DND-41 (cell line): ENCODE results near the gene PIGC.

Experiments
- ATAC-seq: fragments of 200-7000 bp; cut with Tn5 transposase; 3 replicates; pipeline ENCODE4 v1.9.1; 2021; ENCODE audit warnings: low read depth; ENCODE audit not compliant: insufficient read depth
- DNase-seq: peaks from one replicate; pipeline ENCODE4 v3.0.0-alpha.2; 2020
- H2AFZ ChIP-seq: 2 replicates; pipeline ENCODE4 v1.6.0; 2012; ENCODE audit warnings: low read depth, low read length
- H3K27ac ChIP-seq: 2 replicates; pipeline ENCODE4 v1.5.1; 2012; ENCODE audit warnings: low read length, inconsistent platforms
- H3K27me3 ChIP-seq: fragments of 200-600 bp; sonication (generic); 2 replicates; pipeline ENCODE4 v1.6.0; 2012; ENCODE audit warnings: low read length, mild to moderate bottlenecking, inconsistent platforms; ENCODE audit not compliant: insufficient read depth, poor library complexity
- H3K36me3 ChIP-seq: 2 replicates; pipeline ENCODE4 v1.5.1; 2012; ENCODE audit warnings: low read length, inconsistent platforms; ENCODE audit not compliant: insufficient read depth
- H3K4me1 ChIP-seq: 2 replicates; pipeline ENCODE4 v1.5.1; 2012; ENCODE audit warnings: mild to moderate bottlenecking, low read length; ENCODE audit not compliant: insufficient read depth
- H3K4me2 ChIP-seq: 2 replicates; pipeline ENCODE4 v1.6.0; 2012; ENCODE audit warnings: mild to moderate bottlenecking, moderate library complexity, low read length, inconsistent platforms; ENCODE audit not compliant: insufficient read depth
- H3K4me3 ChIP-seq, 2 experiments: fragments of 200-600 bp in 1 of 2; shearing (Covaris generic) in 1 of 2; 2 replicates each; pipeline ENCODE4 v1.5.1; 2012 to 2016; ENCODE audit warnings: inconsistent platforms in 2 of 2, low read length in 2 of 2, mild to moderate bottlenecking in 2 of 2, low read depth in 1 of 2, moderate library complexity in 1 of 2
- H3K79me2 ChIP-seq: 2 replicates; pipeline ENCODE4 v1.6.0; 2012; ENCODE audit warnings: low read length, inconsistent platforms; ENCODE audit not compliant: insufficient read depth
- H3K9ac ChIP-seq: 2 replicates; pipeline ENCODE4 v1.6.0; 2012; ENCODE audit warnings: low read depth, mild to moderate bottlenecking, inconsistent platforms, low read length, moderate library complexity
- H3K9me3 ChIP-seq: 2 replicates; pipeline ENCODE4 v1.5.1; 2012; ENCODE audit warnings: low read length, moderate library complexity, mild to moderate bottlenecking, inconsistent platforms; ENCODE audit not compliant: insufficient read depth, severe bottlenecking
- H4K20me1 ChIP-seq: 2 replicates; pipeline ENCODE4 v1.6.0; 2012; ENCODE audit warnings: low read length; ENCODE audit not compliant: insufficient read depth
- EZH2 ChIP-seq: IDR thresholded peaks from 3 replicates; pipeline ENCODE4 v1.6.1; 2012; ENCODE audit warnings: borderline replicate concordance, low read depth, mild to moderate bottlenecking, moderate library complexity, low read length, inconsistent platforms; ENCODE audit not compliant: severe bottlenecking
- TF ChIP-seq, protein P1 (sequence below): IDR thresholded peaks from 2 replicates; pipeline ENCODE4 v1.5.1; 2012; ENCODE audit warnings: borderline replicate concordance, low read length, moderate library complexity, mild to moderate bottlenecking; ENCODE audit not compliant: poor library complexity, severe bottlenecking; ENCODE audit errors: extremely low read depth

PIGC gene

DNA sequence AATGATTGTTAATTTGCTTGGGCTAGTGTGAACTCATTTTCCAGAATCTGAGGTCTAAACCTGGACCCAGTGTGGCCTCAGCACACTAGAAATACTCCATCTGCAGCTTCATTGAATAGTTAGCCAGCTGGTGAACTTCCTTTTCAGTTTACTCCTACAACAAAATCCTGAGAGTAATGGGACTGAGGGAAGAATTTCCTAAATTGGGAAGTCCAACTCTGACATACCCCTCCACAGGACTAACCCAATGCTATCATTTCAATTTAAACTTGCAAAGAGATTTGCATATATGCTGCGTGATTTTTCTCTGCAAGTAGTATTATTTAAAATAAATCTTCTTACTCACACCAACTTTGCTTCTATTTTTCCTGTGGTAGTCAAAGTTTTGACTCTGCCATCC, 27.8 kb upstream of the PIGC start:
- Histone ChIP-seq H3K9me3 (no peaks in the 10 kb centered on the region), H4K20me1 (no peaks in the 10 kb centered on the region), H3K4me1 (no peaks in the 10 kb centered on the region), H3K79me2 (no peaks in the 10 kb centered on the region), H3K4me2 (no peak overlapping the region), H3K27ac (no peak overlapping the region), H2AFZ (no peak overlapping the region), H3K36me3 (no peaks in the 10 kb centered on the region), H3K27me3 (no peaks in the 10 kb centered on the region), H3K9ac (no peak overlapping the region), H3K4me3 (no peak overlapping the region)
- no peak for ATAC-seq
- no peak for TF ChIP-seq EZH2
- TF ChIP-seq, protein P1, sequence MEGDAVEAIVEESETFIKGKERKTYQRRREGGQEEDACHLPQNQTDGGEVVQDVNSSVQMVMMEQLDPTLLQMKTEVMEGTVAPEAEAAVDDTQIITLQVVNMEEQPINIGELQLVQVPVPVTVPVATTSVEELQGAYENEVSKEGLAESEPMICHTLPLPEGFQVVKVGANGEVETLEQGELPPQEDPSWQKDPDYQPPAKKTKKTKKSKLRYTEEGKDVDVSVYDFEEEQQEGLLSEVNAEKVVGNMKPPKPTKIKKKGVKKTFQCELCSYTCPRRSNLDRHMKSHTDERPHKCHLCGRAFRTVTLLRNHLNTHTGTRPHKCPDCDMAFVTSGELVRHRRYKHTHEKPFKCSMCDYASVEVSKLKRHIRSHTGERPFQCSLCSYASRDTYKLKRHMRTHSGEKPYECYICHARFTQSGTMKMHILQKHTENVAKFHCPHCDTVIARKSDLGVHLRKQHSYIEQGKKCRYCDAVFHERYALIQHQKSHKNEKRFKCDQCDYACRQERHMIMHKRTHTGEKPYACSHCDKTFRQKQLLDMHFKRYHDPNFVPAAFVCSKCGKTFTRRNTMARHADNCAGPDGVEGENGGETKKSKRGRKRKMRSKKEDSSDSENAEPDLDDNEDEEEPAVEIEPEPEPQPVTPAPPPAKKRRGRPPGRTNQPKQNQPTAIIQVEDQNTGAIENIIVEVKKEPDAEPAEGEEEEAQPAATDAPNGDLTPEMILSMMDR = no peak
- no peak for DNase-seq

DNA sequence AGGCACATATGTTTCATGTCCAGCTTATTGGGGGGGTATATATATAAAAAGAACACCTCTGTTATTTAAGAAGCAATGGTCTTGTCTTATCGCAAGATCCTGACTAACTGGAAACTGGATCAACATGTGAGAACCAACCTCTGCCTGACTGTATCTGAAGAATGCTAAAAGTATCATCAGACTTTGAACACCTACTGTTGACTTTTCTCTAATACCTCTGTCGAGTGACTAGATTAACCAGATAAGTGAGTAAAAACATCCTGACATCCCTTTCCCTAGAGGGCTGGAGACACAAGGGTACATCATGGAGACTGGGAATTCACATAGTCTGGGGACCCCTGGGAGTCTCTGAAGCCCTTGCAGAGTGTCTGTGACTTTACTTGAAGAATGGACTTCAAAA, 26.3 kb upstream of the PIGC start:
- no peak overlapping the region for H2AFZ ChIP-seq
- no peak overlapping the region for H3K4me2 ChIP-seq
- no peaks in the 10 kb centered on the region for H3K4me1 ChIP-seq
- DNase-seq = no peak
- H3K79me2 ChIP-seq = no peaks in the 10 kb centered on the region
- H4K20me1 ChIP-seq = no peaks in the 10 kb centered on the region
- H3K36me3 ChIP-seq = no peaks in the 10 kb centered on the region
- ATAC-seq = no peak
- H3K27me3 ChIP-seq = no peaks in the 10 kb centered on the region
- no peaks in the 10 kb centered on the region for H3K9me3 ChIP-seq
- TF ChIP-seq EZH2 = no peak
- TF ChIP-seq, protein P1 = no peak
- no peak overlapping the region for H3K4me3 ChIP-seq
- no peak overlapping the region for H3K27ac ChIP-seq
- H3K9ac ChIP-seq = no peak overlapping the region

DNA sequence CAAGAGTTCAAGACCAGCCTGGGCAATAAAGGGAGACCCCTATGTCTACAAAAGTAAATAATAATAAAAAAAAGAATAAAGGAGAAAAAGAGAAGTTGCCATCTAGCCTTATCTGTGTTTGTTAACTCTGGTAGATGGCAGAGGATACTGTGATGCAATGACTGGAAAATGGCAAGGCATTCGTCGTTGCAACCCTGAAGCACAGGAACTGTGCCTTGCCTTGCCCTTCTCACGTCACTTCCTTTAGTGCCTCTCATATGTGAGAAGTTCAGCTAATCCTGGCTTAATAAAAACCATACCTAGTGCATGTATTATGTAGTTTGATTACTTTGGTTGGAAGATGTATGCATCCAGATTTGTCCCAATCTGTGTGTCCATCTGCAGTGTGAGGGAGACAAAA, 25.8 kb upstream of the PIGC start:
- H3K9me3 ChIP-seq = no peaks in the 10 kb centered on the region
- no peaks in the 10 kb centered on the region for H3K79me2 ChIP-seq
- no peak overlapping the region for H3K9ac ChIP-seq
- H3K4me3 ChIP-seq = no peak overlapping the region
- no peak for ATAC-seq
- H3K4me1 ChIP-seq = no peaks in the 10 kb centered on the region
- H4K20me1 ChIP-seq = no peaks in the 10 kb centered on the region
- H2AFZ ChIP-seq = no peak overlapping the region
- no peaks in the 10 kb centered on the region for H3K36me3 ChIP-seq
- no peak overlapping the region for H3K4me2 ChIP-seq
- TF ChIP-seq EZH2 = no peak
- TF ChIP-seq, protein P1 = no peak
- no peak for DNase-seq
- H3K27me3 ChIP-seq = no peaks in the 10 kb centered on the region
- H3K27ac ChIP-seq = no peak overlapping the region

DNA sequence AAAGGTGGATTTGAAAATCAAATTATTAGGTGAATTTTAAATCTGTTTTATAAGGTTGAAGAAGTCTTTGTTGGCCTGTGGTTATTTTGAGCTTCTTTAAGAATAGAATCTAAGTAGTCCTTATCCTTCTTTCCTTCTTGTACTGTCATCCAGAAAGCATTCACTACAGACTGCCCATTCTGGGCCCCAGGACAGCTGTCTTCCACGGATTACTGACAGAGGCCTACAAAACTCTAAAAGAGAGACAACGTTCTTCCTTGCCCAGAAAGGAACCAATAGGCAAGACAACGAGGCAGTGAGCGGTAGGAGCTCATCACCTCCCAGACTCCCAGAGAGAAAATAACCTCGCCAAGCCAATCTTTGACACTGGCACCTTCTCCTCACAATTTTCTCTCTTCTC, 24.4 kb upstream of the PIGC start:
- Histone ChIP-seq H3K27ac (no peak overlapping the region), H3K9me3 (no peaks in the 10 kb centered on the region), H3K27me3 (no peaks in the 10 kb centered on the region), H3K79me2 (no peaks in the 10 kb centered on the region), H3K36me3 (no peaks in the 10 kb centered on the region), H4K20me1 (no peaks in the 10 kb centered on the region), H3K4me2 (no peak overlapping the region), H3K9ac (no peak overlapping the region), H3K4me1 (no peaks in the 10 kb centered on the region), H2AFZ (no peak overlapping the region), H3K4me3 (no peak overlapping the region)
- ATAC-seq (no peak), DNase-seq (no peak)
- TF ChIP-seq, protein P1 = no peak
- TF ChIP-seq EZH2 = no peak
